Astrocyte of the spinal cord (primary cell): ENCODE measurements around the gene ITPR2.
A peak's percentile ranks its signal among the peaks of the same experiment; 100 is the strongest.

Experiments
- DNase-seq: peaks from one replicate; pipeline ENCODE4 v3.0.0; 2011; ENCODE audit warnings: low read depth, low spot score
- H3K4me3 ChIP-seq: 2 replicates; pipeline ENCODE4 v1.5.1; 2011; ENCODE audit warnings: low read depth, mild to moderate bottlenecking, low read length, moderate library complexity
- CTCF ChIP-seq: IDR thresholded peaks from 2 replicates; pipeline ENCODE4 v1.5.1; 2012; ENCODE audit warnings: low read depth, mild to moderate bottlenecking, low read length, inconsistent platforms
- in situ Hi-C: cut with HindIII; loops from 2 replicates; pipeline ENCODE4 v1.10.0; 2017; ENCODE audit warnings: low sequenced_read_pairs

The ITPR2 gene

GRCh38 chr12:26564391-26564790 is 268.6 kb downstream of the ITPR2 start:
- peak; percentile 50 for DNase-seq
- TF ChIP-seq CTCF = no peak
- no peak overlapping the region for H3K4me3 ChIP-seq
- in situ Hi-C loops = no loop called here

- H3K4me3 ChIP-seq = no peak overlapping the region
- no peak for TF ChIP-seq CTCF
- in situ Hi-C loops = no loop called here
- no peak for DNase-seq
These were observed 269.4 kb downstream of the ITPR2 start for GRCh38 chr12:26563552-26563951.

- in situ Hi-C loops = no loop called here
- DNase-seq = no peak
- no peak for TF ChIP-seq CTCF
- no peak overlapping the region for H3K4me3 ChIP-seq
These were observed 275.7 kb downstream of the ITPR2 start for GRCh38 chr12:26557326-26557725.

- in situ Hi-C loops = no loop called here
- TF ChIP-seq CTCF = no peak
- DNase-seq = no peak
- no peak overlapping the region for H3K4me3 ChIP-seq
These were observed 276.1 kb downstream of the ITPR2 start for GRCh38 chr12:26556916-26557315.

- in situ Hi-C loops = no loop called here
- DNase-seq = peak; percentile 21
- H3K4me3 ChIP-seq = no peak overlapping the region
- no peak for TF ChIP-seq CTCF
These were observed 277.9 kb downstream of the ITPR2 start for GRCh38 chr12:26555139-26555538.

- in situ Hi-C loops = no loop called here
- no peak for DNase-seq
- no peak overlapping the region for H3K4me3 ChIP-seq
- TF ChIP-seq CTCF = no peak
These were observed 278.7 kb downstream of the ITPR2 start for GRCh38 chr12:26554332-26554731.

- no peak for DNase-seq
- in situ Hi-C loops = no loop called here
- no peak for TF ChIP-seq CTCF
- H3K4me3 ChIP-seq = no peak overlapping the region
These were observed 281.6 kb downstream of the ITPR2 start for GRCh38 chr12:26551385-26551784.
